ENCODE measurements around the gene RNU5B-1.
"Not testable (repeated sequence)": the region's sequence is repeated elsewhere in the genome, so short reads cannot be mapped to it uniquely, and the experiment has no call there.

Gene RNU5B-1

DNA sequence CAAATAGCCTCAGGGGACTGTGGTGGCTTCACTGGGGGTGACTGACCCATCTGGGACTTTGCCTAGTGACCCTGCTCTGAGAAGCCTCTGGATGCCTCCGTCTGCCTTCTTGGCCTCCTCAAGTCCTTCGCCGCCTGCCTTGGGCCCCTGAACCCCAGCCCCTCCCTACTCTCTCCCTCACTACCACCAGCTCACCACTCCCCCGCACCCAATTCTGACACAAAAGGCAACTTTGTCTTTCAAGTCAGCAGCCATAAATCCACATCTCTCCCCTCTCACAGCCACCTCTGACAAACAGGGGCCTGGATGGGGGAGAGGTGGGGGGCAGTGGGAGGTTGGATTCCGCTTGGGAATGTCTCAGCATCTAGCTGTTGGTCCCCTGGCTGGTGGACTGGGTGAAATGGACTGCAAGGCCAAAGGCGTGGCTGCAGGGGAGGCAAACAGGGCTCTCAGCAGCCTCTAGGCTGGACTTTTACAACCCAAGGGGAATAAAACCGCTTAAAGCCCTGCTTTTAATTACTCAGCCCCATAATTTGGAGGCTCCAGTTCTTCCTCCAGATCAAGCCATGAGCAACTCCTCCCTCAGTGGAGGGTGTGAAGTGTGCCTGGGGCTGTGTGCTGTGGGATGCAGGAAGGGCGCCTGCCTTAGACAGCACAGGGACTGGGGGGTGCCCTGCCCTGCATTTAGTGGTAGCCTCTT lies 39.9 kb downstream of the RNU5B-1 start:
- peak; percentile 6 for DNase-seq

GRCh38 chr15:65344914-65345275 lies 40.4 kb downstream of the RNU5B-1 start:
- no peak for DNase-seq

- peak; percentile 6 for DNase-seq
Observed at GRCh38 chr15:65346856-65347598, 42.5 kb downstream of the RNU5B-1 start.

GRCh38 chr15:65347756-65348155 lies 43.3 kb downstream of the RNU5B-1 start:
- DNase-seq, result not testable (repeated sequence)

DNA sequence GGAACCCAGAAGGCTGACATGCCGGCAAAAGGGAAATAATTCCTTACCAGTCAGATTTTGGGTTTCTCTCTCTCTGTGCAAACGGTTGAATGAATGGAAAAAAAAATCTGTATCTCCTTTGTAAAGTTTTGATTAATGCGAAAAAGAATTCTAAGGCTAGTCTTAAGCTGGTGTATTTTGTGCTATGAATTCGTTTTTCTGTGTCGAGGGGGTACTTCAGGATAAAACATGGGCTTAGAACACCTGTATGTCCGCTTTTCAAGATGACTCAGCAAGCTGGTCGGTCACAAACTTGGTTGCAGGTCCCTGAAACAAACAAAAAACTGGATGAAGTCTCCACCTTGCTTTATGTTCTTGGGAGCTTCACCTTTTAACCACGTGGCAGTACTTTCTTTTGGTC lies 44.9 kb downstream of the RNU5B-1 start:
- DNase-seq, result no peak

- DNase-seq, result not testable (repeated sequence)
Observed at GRCh38 chr15:65351972-65352371, 47.5 kb downstream of the RNU5B-1 start.

Measured in right kidney (tissue), 1 donor.